Measurements from ENCODE around the gene DNAL1. TPM values are rescaled to one million over a fixed set of nuclear protein-coding genes. Genes with fewer than 3 reads are reported as not detected.

The DNAL1 gene
- total and polyA plus RNA-seq, 10 of the 15 experiments (the other 5 are each of a cell fraction or from before 2014, with no cell fraction given) = 2.4 to 18.2 (median 7.4) TPM

- in situ Hi-C loops (cut with MboI) = no loop called here
- no peak overlapping the region for H3K27ac ChIP-seq (ENCODE audit: control insufficient read depth, insufficient read depth)
- no peak for ATAC-seq
- BruUV-seq (replicated peaks) = no TSS peak
- DNase-seq (ENCODE audit: low read depth, low spot score) = no peak
- ChIA-PET CTCF (interaction anchor here (0.6 to 1.5 kb wide), 2 partner anchors 74 to 84 kb away, joined by 3 read pairs; no protein-coding TSS in a partner anchor), SMC1A (ENCODE audit: uncharacterized antibody, unreplicated experiment) (interaction anchor here (1.0 kb wide), 2 partner anchors 12 to 15 kb away, joined by 3 to 4 read pairs; no protein-coding TSS in a partner anchor), POLR2A (no interaction called here), RAD21 (ENCODE audit: unreplicated experiment) (no interaction called here)
- no peaks in the 10 kb centered on the region for H3K27me3 ChIP-seq (replicated peaks in 1 of 2; ENCODE audit: control insufficient read depth in 2 of 2, insufficient read depth in 2 of 2, low read length in 1 of 2)
- intact Hi-C loops (cut with micrococcal nuclease; ENCODE audit: unreplicated experiment) = no loop called here
- peaks cover 4% of the 10 kb centered on the region for H3K4me1 ChIP-seq (ENCODE audit: control insufficient read depth, insufficient read depth, low read length)
- H3K9ac ChIP-seq (ENCODE audit: control insufficient read depth, insufficient read depth, low read length) = no peak overlapping the region
- H3K9me3 ChIP-seq (replicated peaks; ENCODE audit: control insufficient read depth, insufficient read depth, low read length) = no peaks in the 10 kb centered on the region
- peaks cover 28 to 47% of the 10 kb centered on the region in 2 experiments for H3K36me3 ChIP-seq (ENCODE audit: control insufficient read depth in 2 of 2, insufficient read depth in 2 of 2, low read length in 1 of 2)
- FAIRE-seq = no peak
- WGBS (ENCODE audit: insufficient coverage, insufficient replicate concordance, low lambda C conversion rate, missing lambda C conversion rate) = 81% methylated on average over 3 of the region's 3 CpGs
- TF ChIP-seq IRF4 (IDR thresholded peaks at IDR 0.05; ENCODE audit: low read depth, low read length) (no peak), POLR2AphosphoS2 (IDR thresholded peaks at IDR 0.05; ENCODE audit: low read depth, low read length) (0 out of 2 replicates have a peak, but pooled peaks have one; percentile 39), SMAD1 (IDR thresholded peaks at IDR 0.05; ENCODE audit: low read depth, partially characterized antibody) (peak; percentile 41)
- no peak overlapping the region for H3K4me3 ChIP-seq
- peaks cover 2% of the 10 kb centered on the region; the same call in 1 of the 2 replicates for H4K20me1 ChIP-seq (ENCODE audit: control insufficient read depth, insufficient read depth)
- H3K79me2 ChIP-seq (ENCODE audit: control insufficient read depth, insufficient read depth, low read length) = peaks cover 14% of the 10 kb centered on the region
- no peak overlapping the region for H2AFZ ChIP-seq (ENCODE audit: control insufficient read depth, low read depth, low read length)
- H3K4me2 ChIP-seq (ENCODE audit: control insufficient read depth, insufficient read depth) = no peak overlapping the region
These were observed 72.5 kb downstream of the DNAL1 start for GRCh38 chr14:73717266-73717665.

DNA sequence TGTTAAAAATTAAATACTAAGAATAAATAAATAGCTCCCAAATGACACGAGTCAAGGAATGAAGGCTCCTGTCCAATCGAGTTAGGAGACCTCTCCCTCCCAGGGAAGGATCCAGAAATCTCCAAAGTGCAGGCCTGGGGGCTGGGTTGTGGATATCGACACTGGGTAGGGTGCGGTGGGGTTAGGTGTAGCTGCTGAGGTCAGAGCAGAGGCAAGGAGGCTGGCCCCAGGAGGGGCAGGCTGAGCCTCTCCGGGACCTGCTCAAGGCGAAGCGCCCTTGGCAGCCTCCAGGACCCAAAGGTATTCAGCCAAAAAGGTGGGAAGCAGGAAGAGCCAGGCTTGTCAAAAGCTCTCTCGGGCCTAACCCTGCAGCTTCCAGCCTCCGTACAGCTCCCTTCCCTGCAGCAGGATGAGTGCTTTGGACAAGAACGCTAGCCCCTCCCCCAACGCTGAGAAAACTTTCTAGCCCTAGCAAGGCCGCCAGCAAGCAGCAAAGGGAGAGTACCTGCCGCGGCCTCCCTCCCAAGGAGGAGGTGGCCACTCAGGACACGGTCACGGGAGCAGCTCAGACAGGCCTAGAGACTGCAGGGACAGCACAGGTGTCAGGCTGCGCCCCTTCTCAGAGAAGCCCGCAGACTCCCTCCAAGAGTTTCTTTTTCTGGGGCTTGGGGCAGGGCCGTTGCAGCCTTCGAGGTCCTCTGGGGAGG is 73.1 kb downstream of the DNAL1 start:
- 0 out of 2 replicates have a peak, but pooled peaks have one; percentile 30 for TF ChIP-seq POLR2A (IDR thresholded peaks at IDR 0.05; ENCODE audit: low read depth, low read length)
- TF ChIP-seq, protein P1, sequence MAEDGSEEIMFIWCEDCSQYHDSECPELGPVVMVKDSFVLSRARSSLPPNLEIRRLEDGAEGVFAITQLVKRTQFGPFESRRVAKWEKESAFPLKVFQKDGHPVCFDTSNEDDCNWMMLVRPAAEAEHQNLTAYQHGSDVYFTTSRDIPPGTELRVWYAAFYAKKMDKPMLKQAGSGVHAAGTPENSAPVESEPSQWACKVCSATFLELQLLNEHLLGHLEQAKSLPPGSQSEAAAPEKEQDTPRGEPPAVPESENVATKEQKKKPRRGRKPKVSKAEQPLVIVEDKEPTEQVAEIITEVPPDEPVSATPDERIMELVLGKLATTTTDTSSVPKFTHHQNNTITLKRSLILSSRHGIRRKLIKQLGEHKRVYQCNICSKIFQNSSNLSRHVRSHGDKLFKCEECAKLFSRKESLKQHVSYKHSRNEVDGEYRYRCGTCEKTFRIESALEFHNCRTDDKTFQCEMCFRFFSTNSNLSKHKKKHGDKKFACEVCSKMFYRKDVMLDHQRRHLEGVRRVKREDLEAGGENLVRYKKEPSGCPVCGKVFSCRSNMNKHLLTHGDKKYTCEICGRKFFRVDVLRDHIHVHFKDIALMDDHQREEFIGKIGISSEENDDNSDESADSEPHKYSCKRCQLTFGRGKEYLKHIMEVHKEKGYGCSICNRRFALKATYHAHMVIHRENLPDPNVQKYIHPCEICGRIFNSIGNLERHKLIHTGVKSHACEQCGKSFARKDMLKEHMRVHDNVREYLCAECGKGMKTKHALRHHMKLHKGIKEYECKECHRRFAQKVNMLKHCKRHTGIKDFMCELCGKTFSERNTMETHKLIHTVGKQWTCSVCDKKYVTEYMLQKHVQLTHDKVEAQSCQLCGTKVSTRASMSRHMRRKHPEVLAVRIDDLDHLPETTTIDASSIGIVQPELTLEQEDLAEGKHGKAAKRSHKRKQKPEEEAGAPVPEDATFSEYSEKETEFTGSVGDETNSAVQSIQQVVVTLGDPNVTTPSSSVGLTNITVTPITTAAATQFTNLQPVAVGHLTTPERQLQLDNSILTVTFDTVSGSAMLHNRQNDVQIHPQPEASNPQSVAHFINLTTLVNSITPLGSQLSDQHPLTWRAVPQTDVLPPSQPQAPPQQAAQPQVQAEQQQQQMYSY (CRISPR knock-in tag; IDR thresholded peaks at IDR 0.05) = no peak
- no peak for TF ChIP-seq JUND (IDR thresholded peaks at IDR 0.05; ENCODE audit: low read depth, low read length)
- no peak for TF ChIP-seq MEF2B (IDR thresholded peaks at IDR 0.05; ENCODE audit: partially characterized antibody, poor library complexity, severe bottlenecking)
- TF ChIP-seq RUNX3 (IDR thresholded peaks at IDR 0.05; ENCODE audit: low read length) = no peak
- TF ChIP-seq PBX3 (IDR thresholded peaks at IDR 0.05; ENCODE audit: insufficient replicate concordance, low read depth, low read length) = no peak
- no peak overlapping the region for H3K9ac ChIP-seq (ENCODE audit: control insufficient read depth, insufficient read depth, low read length)
- intact Hi-C loops (cut with micrococcal nuclease; ENCODE audit: unreplicated experiment) (no loop called here), in situ Hi-C loops (cut with MboI) (no loop called here)
- no peak overlapping the region for H3K4me3 ChIP-seq
- H3K27me3 ChIP-seq (replicated peaks in 1 of 2; ENCODE audit: control insufficient read depth in 2 of 2, insufficient read depth in 2 of 2, low read length in 1 of 2) = no peaks in the 10 kb centered on the region
- CTCF ChIA-PET = interaction anchor here (0.6 to 1.5 kb wide), 2 partner anchors 73 to 85 kb away, joined by 3 read pairs; no protein-coding TSS in a partner anchor
- peaks cover 4% of the 10 kb centered on the region for H3K4me1 ChIP-seq (ENCODE audit: control insufficient read depth, insufficient read depth, low read length)
- H3K9me3 ChIP-seq (replicated peaks; ENCODE audit: control insufficient read depth, insufficient read depth, low read length) = no peaks in the 10 kb centered on the region
- no peak overlapping the region for H3K27ac ChIP-seq (ENCODE audit: control insufficient read depth, insufficient read depth)
- peaks cover 9% of the 10 kb centered on the region for H3K79me2 ChIP-seq (ENCODE audit: control insufficient read depth, insufficient read depth, low read length)
- FAIRE-seq (no peak), DNase-seq (ENCODE audit: low read depth, low spot score) (no peak), ATAC-seq (no peak)
- BruUV-seq (replicated peaks) = no TSS peak
- no peak overlapping the region for H3K4me2 ChIP-seq (ENCODE audit: control insufficient read depth, insufficient read depth)
- peaks cover 34 to 53% of the 10 kb centered on the region in 2 experiments for H3K36me3 ChIP-seq (ENCODE audit: control insufficient read depth in 2 of 2, insufficient read depth in 2 of 2, low read length in 1 of 2)
- SMC1A ChIA-PET (ENCODE audit: uncharacterized antibody, unreplicated experiment) = interaction anchor here (1.0 kb wide), 2 partner anchors 11 to 14 kb away, joined by 3 to 4 read pairs; no protein-coding TSS in a partner anchor
- WGBS (ENCODE audit: insufficient coverage, insufficient replicate concordance, low lambda C conversion rate, missing lambda C conversion rate) = 92% methylated on average over 20 of the region's 20 CpGs
- H2AFZ ChIP-seq (ENCODE audit: control insufficient read depth, low read depth, low read length) = no peak overlapping the region
- RAD21 ChIA-PET (ENCODE audit: unreplicated experiment) = no interaction called here
- POLR2A ChIA-PET = no interaction called here
- H4K20me1 ChIP-seq (ENCODE audit: control insufficient read depth, insufficient read depth) = peaks cover 2% of the 10 kb centered on the region; the same call in 1 of the 2 replicates

All from GM12878 (cell line).